AG04450 (cell line): Measurements from ENCODE around the gene ADGRA1. TPM values are rescaled to one million over a fixed set of nuclear protein-coding genes. Genes with fewer than 3 reads are reported as not detected.

ENCODE experiments used
- CTCF ChIA-PET: fragments of 300-600, 350-600 bp; formaldehyde crosslinking; extraction: SDS; loops from one replicate; lab custom pipeline; 2022; ENCODE audit warnings: antibody characterized with exemption, inconsistent platforms; lab: Charles Lee
- POLR2A ChIA-PET: fragments of 350-600 bp; formaldehyde crosslinking; extraction: SDS; loops from one replicate; lab custom pipeline; 2021; ENCODE audit warnings: antibody characterized with exemption, inconsistent platforms; lab: Yijun Ruan, JAX
- DNase-seq: peaks from one replicate; pipeline ENCODE4 v3.0.0-alpha.2; 2011; ENCODE audit warnings: low read depth, low spot score
- H3K27ac ChIP-seq: one replicate; pipeline ENCODE4 v1.5.1; 2012; ENCODE audit warnings: low read depth, low read length, control low read depth
- H3K27me3 ChIP-seq: one replicate; pipeline ENCODE4 v1.6.0; 2012; ENCODE audit warnings: low read length; ENCODE audit not compliant: control insufficient read depth, insufficient read depth
- H3K4me3 ChIP-seq: 2 replicates; pipeline ENCODE4 v1.5.1; 2011; ENCODE audit warnings: mild to moderate bottlenecking, low read depth, low read length, control low read depth
- H3K9me3 ChIP-seq: 2 replicates; pipeline ENCODE4 v1.5.1; 2012; ENCODE audit warnings: low read length; ENCODE audit not compliant: control insufficient read depth, insufficient read depth
- polyA plus RNA-seq: library from polyadenylated mRNA; depleted of rRNA; stranded (reverse); fragments of >200 nt; gene quantifications from 2 replicates; pipeline ENCODE4 v1.2.3, GENCODE V29; 2011
- TF ChIP-seq, protein P1 (sequence below): IDR thresholded peaks from 2 replicates; pipeline ENCODE4 v1.5.1; 2011; ENCODE audit warnings: low read depth, low read length, control low read depth, inconsistent platforms

ADGRA1 gene
- polyA plus RNA-seq, 1 experiment: not detected

DNA sequence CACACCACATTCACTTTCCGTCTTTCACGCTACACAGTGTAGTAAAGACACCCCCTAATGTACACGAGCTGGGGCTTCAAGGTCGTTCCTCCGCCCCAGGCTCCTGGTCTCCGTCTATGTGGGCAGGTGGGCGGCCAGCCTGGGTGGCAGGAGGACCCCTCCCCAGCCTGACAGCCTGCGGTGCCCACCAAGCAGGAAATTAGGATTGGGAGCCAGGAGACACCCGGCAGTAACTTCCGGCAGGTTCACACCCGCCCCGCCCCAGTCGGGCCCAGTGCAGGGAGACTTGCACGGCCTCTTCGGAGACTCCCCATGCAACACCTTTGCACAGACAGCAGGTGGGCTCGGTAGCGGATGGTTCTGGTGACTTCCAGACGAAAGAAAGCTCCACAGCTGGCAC, 27.7 kb upstream of the ADGRA1 start:
- peaks cover 69% of the 10 kb centered on the region for H3K9me3 ChIP-seq
- H3K27ac ChIP-seq: no peak overlapping the region
- CTCF ChIA-PET: interaction anchor here (0.6 kb wide), 1 partner anchor 36 kb away, joined by 4 read pairs; no protein-coding TSS in a partner anchor
- POLR2A ChIA-PET: no interaction called here
- DNase-seq: no peak
- H3K27me3 ChIP-seq: no peaks in the 10 kb centered on the region
- TF ChIP-seq, protein P1, sequence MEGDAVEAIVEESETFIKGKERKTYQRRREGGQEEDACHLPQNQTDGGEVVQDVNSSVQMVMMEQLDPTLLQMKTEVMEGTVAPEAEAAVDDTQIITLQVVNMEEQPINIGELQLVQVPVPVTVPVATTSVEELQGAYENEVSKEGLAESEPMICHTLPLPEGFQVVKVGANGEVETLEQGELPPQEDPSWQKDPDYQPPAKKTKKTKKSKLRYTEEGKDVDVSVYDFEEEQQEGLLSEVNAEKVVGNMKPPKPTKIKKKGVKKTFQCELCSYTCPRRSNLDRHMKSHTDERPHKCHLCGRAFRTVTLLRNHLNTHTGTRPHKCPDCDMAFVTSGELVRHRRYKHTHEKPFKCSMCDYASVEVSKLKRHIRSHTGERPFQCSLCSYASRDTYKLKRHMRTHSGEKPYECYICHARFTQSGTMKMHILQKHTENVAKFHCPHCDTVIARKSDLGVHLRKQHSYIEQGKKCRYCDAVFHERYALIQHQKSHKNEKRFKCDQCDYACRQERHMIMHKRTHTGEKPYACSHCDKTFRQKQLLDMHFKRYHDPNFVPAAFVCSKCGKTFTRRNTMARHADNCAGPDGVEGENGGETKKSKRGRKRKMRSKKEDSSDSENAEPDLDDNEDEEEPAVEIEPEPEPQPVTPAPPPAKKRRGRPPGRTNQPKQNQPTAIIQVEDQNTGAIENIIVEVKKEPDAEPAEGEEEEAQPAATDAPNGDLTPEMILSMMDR: no peak
- no peak overlapping the region for H3K4me3 ChIP-seq

DNA sequence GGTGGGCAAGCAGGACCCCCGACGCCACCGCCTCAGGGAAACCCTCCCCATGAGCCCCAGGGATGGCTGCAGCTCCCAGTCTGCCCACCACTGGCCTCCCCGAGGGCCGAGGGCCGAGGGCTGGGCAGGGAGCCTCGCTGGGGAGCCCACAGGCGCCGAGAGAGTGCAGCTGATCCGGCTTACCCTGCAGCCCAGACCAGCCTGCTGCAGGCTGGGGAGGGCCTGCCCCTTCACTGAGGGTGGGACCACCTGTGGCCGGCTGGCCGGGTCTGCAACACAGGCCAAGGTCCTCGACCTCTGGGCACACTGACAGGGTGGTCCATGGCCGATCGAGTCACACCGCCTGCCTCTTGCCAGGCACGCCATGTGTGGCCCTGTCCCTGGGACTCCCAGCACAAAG, 27.3 kb upstream of the ADGRA1 start:
- Histone ChIP-seq H3K27me3 (no peaks in the 10 kb centered on the region), H3K9me3 (peaks cover 68% of the 10 kb centered on the region), H3K4me3 (no peak overlapping the region), H3K27ac (no peak overlapping the region)
- no peak for DNase-seq
- CTCF ChIA-PET: no interaction called here
- TF ChIP-seq, protein P1: no peak
- POLR2A ChIA-PET: no interaction called here

DNA sequence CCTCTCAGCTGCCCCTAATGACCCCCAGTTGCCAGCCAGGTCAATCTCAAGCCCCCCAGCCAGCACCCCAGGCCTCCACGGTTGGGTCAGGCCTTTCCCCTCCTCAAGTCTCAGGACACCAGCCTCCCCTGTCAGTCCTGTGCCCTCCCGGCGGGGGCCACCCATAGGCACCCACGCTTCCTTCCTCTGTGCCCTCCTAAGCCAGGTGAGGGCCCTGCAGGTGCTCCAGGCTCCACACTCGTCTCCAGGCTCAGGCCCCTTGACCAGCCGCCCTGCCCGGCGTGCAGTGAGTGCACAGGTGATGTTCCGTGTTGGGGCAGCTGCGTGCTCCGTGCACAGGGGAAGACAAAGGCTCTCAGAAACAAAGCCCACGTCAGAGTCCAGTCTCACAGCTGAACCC, 26.8 kb upstream of the ADGRA1 start:
- ChIA-PET POLR2A (no interaction called here), CTCF (no interaction called here)
- no peak for DNase-seq
- Histone ChIP-seq H3K27me3 (no peaks in the 10 kb centered on the region), H3K9me3 (peaks cover 64% of the 10 kb centered on the region), H3K27ac (no peak overlapping the region), H3K4me3 (no peak overlapping the region)
- TF ChIP-seq, protein P1: no peak

DNA sequence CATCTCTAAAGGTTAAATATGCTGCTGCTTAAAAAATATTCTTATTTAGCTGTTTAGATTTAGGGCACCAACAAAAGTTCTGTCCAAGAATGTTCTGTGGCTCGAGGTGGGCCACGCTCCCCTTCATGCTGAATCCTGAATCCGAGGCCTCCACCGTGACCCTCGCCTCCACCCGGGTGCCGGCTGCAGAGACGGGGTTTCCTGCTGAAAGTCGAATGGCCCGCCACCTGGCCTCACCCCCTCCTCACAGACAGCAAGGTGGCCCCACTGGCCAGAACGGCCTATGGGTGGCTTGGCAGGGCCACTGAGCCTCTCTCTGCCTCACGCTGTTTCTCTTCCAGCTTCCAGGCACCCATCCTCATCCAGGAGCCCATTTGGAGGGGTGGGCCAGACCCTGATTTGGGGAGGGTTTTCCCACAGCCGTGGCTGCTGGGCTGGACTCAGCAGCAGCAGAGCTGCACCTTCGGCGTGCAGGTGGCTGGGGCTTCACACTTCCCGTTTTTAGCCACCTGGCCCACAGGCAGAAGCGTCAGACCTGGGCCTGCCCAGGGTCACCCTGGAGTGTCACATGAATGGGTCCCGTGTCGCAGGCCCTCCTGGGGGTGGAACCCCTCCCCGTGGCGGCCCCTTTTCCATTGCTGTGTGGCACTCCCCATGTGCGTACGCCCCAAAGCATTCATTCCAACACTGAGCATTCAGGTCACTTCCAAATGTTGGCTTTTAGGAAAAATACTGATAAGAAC, 26.3 kb upstream of the ADGRA1 start:
- peaks cover 58% of the 10 kb centered on the region for H3K9me3 ChIP-seq
- POLR2A ChIA-PET: no interaction called here
- no peak overlapping the region for H3K27ac ChIP-seq
- DNase-seq: no peak
- no peaks in the 10 kb centered on the region for H3K27me3 ChIP-seq
- CTCF ChIA-PET: no interaction called here
- TF ChIP-seq, protein P1: no peak
- no peak overlapping the region for H3K4me3 ChIP-seq

DNA sequence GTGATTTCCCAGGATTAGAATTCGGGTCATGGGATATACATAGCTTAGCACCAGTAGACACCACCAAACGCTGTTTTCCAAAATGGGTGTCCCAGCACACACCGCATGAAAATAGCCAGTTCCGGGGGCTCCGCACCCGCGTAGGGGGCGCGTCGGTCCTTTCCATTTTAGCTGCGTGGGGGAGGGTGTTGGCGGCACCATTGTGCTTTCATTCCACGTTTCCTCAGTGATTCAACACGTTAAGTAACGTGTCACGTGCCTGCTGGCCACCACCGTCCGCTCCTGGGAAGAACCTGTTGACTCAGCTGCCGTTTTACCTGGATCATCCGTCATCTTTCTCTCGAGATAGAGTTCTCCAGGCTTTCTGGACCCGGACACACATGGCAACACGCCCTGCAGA, 25.6 kb upstream of the ADGRA1 start:
- Histone ChIP-seq H3K27ac (no peak overlapping the region), H3K9me3 (peaks cover 52% of the 10 kb centered on the region), H3K4me3 (no peak overlapping the region), H3K27me3 (no peaks in the 10 kb centered on the region)
- ChIA-PET CTCF (no interaction called here), POLR2A (no interaction called here)
- no peak for DNase-seq
- TF ChIP-seq, protein P1: no peak
